Large intestine (tissue), 3 donors: Measurements from ENCODE around the gene WEE2. TPM values are rescaled to one million over a fixed set of nuclear protein-coding genes. Genes with fewer than 3 reads are reported as not detected.
"Not testable (repeated sequence)": the region's sequence is repeated elsewhere in the genome, so short reads cannot be mapped to it uniquely, and the experiment has no call there.

Experiments used
- DNase-seq, 2 donors: peaks; one replicate each; pipeline versions ENCODE4 v3.0.0 to v3.0.0-alpha.2; 2013
- H3K27ac ChIP-seq: one replicate; pipeline ENCODE4 v1.5.1; 2013; ENCODE audit warnings: low read length
- H3K27me3 ChIP-seq: 2 replicates; pipeline ENCODE4 v1.6.1; 2013; ENCODE audit warnings: low read length; ENCODE audit not compliant: control insufficient read depth, insufficient read depth
- H3K36me3 ChIP-seq: 2 replicates; pipeline ENCODE4 v1.6.1; 2013; ENCODE audit warnings: low read length; ENCODE audit not compliant: control insufficient read depth, insufficient read depth
- H3K4me1 ChIP-seq: one replicate; pipeline ENCODE4 v1.6.1; 2013; ENCODE audit warnings: low read length; ENCODE audit not compliant: control insufficient read depth, insufficient read depth
- H3K4me3 ChIP-seq: one replicate; pipeline ENCODE4 v1.5.1; 2013; ENCODE audit warnings: low read length
- H3K9me3 ChIP-seq: one replicate; pipeline ENCODE4 v1.6.1; 2013; ENCODE audit warnings: mild to moderate bottlenecking, low read depth, low read length, moderate library complexity; ENCODE audit not compliant: control insufficient read depth
- WGBS: methylation state at CpG from one replicate; pipeline ENCODE4 v1.1.5; 2013; ENCODE audit warnings: low lambda C conversion rate; ENCODE audit not compliant: insufficient coverage; 5-methylcytosine and 5-hydroxymethylcytosine counted together
- polyA plus RNA-seq: library from polyadenylated mRNA; unstranded; fragments of 120-200 nt; gene quantifications from one replicate; pipeline ENCODE4 v1.2.1, GENCODE V29; 2013

WEE2 gene
- polyA plus RNA-seq, 1 donor = 5.1 TPM

DNA sequence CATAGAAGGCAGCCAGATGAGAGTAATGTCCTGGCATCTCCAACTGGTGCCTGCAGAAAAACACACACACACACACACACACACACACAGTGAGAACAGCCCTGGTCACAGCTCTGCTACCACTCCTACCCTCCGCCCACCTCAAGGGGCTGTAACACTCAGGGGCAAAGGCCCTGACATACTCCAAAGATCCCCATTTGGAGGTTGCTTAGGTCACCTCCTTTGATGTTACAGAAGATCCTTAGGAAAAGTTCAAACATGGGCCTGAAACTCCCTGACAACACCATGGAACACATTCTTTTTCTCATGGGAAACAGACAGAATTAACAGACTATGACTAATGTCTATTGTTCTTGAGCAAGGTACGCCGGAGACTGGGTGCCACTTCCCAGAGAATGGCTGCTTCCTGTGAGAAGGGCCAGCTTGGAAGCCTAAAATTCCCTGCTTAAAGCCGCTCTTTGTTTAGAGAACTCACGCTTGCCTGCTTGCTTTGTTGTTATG is 33.9 kb upstream of the WEE2 start:
- WGBS = no CpG with 5 or more reads among the region's 5 CpGs
- Histone ChIP-seq H3K36me3 (peaks cover 29% of the 10 kb centered on the region), H3K9me3 (no peaks in the 10 kb centered on the region), H3K4me1 (peaks cover 3% of the 10 kb centered on the region), H3K4me3 (no peak overlapping the region), H3K27ac (no peak overlapping the region), H3K27me3 (no peaks in the 10 kb centered on the region)
- DNase-seq = peak in 1 of 2 donors; percentile 10

DNA sequence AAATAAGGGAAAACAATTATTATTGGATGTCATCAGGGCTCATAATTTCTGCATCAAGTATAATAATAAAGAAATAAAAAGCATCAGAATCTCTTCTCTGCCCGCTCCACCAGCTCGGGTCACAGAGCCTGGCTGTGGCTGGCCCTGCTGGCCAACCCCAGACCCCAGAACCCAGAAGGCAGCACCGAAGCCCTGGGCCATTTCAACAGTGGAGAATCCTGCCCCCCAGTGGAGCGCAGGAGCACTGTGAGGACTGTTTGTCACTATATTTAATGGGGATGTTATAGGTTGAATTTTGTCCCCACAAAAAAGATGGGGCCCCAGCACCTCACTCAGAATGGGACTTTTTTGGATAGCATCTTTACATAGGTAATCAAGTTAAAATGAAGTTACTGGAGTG is 33.5 kb upstream of the WEE2 start:
- peaks cover 3% of the 10 kb centered on the region for H3K4me1 ChIP-seq
- H3K27ac ChIP-seq = no peak overlapping the region
- DNase-seq = no peak
- WGBS = no CpG with 5 or more reads among the region's 4 CpGs
- H3K27me3 ChIP-seq = no peaks in the 10 kb centered on the region
- H3K4me3 ChIP-seq = no peak overlapping the region
- H3K36me3 ChIP-seq = peaks cover 29% of the 10 kb centered on the region
- no peaks in the 10 kb centered on the region for H3K9me3 ChIP-seq

DNA sequence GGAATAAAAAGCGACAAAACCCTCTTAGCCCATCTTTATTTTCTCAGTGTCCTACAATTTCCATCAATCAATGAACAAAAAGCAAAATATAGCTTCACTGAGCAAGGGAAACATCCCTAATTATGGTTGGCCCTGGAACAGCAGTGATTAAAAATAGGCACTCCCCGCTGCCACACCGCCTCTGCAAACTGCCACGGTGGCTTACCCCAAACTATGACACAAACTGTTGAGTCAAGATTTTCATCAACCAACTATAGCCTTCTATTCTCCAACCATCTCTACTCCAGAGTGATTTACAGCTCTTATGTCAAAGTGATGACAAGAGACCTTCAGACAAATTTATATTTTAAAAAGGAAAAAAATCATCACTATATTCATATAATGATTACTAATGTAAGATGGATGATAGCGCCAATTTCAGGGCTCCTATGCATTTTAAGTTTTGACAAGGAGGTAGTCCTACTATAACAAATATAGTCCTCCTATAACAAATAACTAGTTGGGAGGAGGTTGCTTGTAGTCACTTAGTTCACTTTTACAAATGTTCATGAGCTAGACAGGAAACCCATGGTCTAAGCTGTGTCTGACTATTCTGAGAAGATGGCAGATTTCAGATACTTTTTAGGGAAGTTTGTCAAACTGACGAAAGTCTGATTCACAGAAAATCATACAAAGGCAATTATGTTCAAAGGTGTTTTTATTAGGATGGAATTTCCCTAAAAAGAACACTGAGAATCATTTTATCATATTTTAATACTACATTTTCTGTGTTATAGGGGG is 32.5 kb upstream of the WEE2 start:
- 100% methylated on average over 2 of the region's 6 CpGs for WGBS
- H3K27me3 ChIP-seq = no peaks in the 10 kb centered on the region
- peaks cover 31% of the 10 kb centered on the region for H3K36me3 ChIP-seq
- no peak overlapping the region for H3K27ac ChIP-seq
- no peak overlapping the region for H3K4me3 ChIP-seq
- no peak for DNase-seq
- H3K9me3 ChIP-seq = no peaks in the 10 kb centered on the region
- peaks cover 3% of the 10 kb centered on the region for H3K4me1 ChIP-seq

DNA sequence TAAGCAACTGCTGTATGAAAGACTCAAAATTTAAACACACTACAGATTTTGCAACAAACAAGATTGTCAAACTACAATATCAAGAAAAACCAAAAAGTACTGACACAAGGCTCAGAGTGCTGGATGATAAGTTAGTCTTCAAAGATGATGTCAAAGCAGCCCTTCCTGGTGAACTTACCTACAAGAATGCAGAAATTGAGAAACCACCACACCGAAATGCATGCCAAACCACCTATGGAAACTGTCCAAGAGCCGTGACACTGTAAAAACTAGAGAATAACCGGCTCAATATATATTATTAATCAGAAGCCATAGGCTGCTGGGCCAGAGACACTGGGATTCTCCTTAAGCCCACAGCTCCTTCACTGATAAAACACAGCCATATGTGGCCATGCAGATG is 31.5 kb upstream of the WEE2 start:
- no peak overlapping the region for H3K27ac ChIP-seq
- peaks cover 3% of the 10 kb centered on the region for H3K4me1 ChIP-seq
- H3K27me3 ChIP-seq = no peaks in the 10 kb centered on the region
- H3K4me3 ChIP-seq = no peak overlapping the region
- no peaks in the 10 kb centered on the region for H3K9me3 ChIP-seq
- WGBS = no CpG with 5 or more reads among the region's 3 CpGs
- no peak for DNase-seq
- peaks cover 34% of the 10 kb centered on the region for H3K36me3 ChIP-seq

DNA sequence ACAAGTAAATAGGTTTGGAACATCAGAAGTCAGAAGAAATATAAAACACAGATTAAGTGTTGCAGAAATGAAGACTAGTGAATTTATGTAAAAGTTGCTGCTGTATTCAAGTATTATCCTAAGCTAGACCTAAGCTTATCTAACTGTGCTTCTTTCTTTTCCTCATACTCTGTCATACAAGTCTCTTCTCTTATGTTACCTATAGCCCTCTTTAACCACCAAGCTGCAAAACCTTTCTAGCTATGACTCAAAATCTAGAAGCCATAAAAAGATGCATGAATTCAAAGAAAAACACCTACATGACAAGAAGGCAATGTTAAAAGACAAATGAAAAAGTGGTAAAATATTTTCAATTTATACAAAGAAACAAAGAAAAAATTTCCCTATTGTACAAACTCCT is 29.1 kb upstream of the WEE2 start:
- H3K9me3 ChIP-seq = no peaks in the 10 kb centered on the region
- H3K36me3 ChIP-seq = peaks cover 34% of the 10 kb centered on the region
- no peaks in the 10 kb centered on the region for H3K27me3 ChIP-seq
- no peaks in the 10 kb centered on the region for H3K4me1 ChIP-seq
- H3K27ac ChIP-seq = no peak overlapping the region
- no peak overlapping the region for H3K4me3 ChIP-seq
- DNase-seq = no peak

DNA sequence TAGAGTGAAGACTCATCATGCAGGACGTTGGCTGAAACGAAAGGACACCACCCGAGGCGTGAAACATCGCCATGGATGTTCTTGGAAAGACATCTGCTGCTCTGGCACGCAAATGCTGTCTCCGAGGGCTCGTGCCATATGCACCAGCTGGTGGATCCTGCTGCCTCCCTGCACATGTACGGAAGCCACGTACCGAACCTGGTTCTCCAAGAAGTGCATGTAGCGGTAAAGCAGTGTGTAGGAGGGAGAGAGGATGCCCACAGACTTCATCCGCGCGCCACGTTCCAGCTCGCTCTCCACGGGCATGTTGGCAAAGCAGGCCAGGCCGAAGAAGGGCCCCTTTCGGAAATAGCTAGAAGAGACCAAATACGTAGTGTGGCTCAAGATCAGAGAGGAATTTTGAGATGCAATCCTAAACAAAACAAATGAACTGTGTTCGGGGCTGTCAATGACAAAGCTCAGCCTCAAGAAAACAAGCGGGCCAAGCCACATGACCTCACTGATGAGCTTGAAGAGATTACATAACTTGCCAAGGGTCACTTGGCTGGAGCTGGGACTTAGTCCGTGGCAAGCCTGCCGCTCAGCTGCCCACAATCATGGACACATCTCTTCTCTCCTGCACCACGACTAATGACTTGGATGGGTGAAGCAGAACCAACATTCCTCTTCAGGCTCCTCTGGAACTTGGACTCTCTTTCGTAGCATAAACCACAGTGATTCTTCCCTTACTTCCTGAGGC is 22.7 kb upstream of the WEE2 start:
- no peak for DNase-seq
- WGBS = 100% methylated on average over 1 of the region's 27 CpGs
- Histone ChIP-seq H3K4me3 (no peak overlapping the region), H3K4me1 (no peaks in the 10 kb centered on the region), H3K27ac (no peak overlapping the region), H3K9me3 (no peaks in the 10 kb centered on the region), H3K36me3 (peaks cover 44% of the 10 kb centered on the region), H3K27me3 (no peaks in the 10 kb centered on the region)

DNA sequence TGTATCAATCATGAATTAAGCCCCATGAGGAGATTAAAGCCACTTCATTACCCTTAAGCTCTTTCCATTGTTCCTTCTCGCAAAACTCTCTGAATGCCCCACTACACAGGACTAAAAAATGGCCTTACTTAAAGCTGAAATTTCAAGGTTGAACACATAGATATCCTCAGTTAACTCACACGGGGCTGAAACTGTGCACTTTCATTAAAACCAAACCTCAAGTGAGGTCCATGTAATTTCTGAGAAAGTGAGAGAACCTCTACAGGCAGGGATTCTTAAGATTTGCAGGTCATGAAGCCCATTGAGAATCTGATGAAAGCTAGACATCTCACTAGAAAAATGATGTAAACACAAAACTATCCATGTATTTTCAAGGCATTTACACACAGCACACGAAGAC is 22.1 kb upstream of the WEE2 start:
- Histone ChIP-seq H3K4me3 (no peak overlapping the region), H3K9me3 (no peaks in the 10 kb centered on the region), H3K27ac (no peak overlapping the region), H3K27me3 (no peaks in the 10 kb centered on the region), H3K36me3 (peaks cover 38% of the 10 kb centered on the region), H3K4me1 (no peaks in the 10 kb centered on the region)
- no peak for DNase-seq
- WGBS = no CpG with 5 or more reads among the region's 3 CpGs

DNA sequence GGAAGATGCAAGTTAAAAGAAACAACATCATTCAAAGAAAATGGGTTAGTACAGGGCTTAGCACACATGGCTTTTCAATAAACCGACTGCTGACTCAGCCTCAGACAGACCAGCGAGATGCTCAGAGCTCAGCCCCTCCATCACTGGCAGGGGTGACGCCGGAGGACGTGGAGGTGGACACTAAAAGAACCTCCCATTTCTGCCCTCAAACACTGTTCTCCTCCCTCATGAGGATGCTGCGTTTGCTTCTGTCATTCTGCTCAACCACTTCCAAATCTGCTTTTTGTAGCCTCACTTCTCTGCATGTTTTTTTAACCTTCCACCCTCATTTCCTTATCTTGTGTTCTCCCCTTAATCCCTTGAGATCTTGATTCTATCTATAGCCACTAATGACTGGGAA is 21.5 kb upstream of the WEE2 start:
- 67% methylated on average over 1 of the region's 6 CpGs for WGBS
- Histone ChIP-seq H3K9me3 (no peaks in the 10 kb centered on the region), H3K27me3 (no peaks in the 10 kb centered on the region), H3K4me3 (no peak overlapping the region), H3K36me3 (peaks cover 32% of the 10 kb centered on the region), H3K27ac (no peak overlapping the region), H3K4me1 (no peaks in the 10 kb centered on the region)
- DNase-seq = no peak

DNA sequence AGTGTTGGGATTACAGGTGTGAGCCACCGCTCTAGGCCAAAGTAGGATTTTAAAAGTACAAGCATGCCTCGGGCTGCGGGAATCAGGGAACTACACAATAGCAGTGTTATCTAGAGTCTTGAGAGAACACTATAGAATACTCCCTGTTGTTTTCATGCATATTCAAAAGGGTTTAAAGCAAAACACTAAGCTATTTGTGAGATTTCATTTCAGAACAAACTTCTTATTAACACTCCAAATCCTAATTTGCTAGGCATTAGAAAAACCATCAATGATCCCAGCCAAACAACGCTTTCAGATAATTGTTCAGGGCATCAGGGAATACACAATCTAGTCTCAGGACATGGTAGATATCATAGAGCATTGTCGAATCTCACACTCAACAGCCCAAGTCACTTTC is 20.1 kb upstream of the WEE2 start:
- Histone ChIP-seq H3K4me3 (no peak overlapping the region), H3K27me3 (no peaks in the 10 kb centered on the region), H3K36me3 (peaks cover 23% of the 10 kb centered on the region), H3K27ac (no peak overlapping the region), H3K9me3 (no peaks in the 10 kb centered on the region), H3K4me1 (no peaks in the 10 kb centered on the region)
- 100% methylated on average over 1 of the region's 5 CpGs for WGBS
- no peak for DNase-seq

DNA sequence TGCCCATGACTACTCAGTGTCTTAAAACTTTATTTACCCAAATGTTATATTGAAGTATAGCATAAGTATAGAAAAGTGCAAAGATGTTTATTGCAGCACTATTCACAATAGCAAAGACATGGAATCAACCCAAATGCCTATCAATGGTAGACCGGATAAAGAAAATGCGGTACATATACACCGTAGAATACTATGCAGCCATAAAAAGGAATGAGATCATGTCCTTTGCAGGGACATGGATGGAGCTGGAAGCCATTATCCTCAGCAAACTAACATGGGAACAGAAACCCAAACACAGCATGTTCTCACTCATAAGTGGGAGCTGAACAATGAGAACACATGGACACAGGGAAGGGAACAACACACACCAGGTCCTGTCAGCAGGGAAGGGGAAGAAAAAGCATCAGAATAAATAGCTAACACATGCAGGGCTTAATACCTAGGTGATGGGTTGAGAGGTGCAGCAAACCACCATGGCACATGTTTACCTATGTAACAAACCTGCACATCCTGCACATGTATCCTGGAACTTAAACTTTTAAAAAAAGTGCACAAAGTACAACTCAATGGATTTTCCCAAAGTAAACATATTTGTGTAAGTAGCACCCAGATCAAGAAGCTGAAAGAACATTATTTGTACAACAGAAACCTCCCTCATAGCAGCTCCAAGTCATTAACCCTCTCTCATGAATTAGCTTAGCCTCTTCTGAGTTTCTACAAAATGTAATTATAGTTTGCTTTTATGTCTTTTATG is 18.9 kb upstream of the WEE2 start:
- H3K27ac ChIP-seq, DNase-seq, H3K4me1 ChIP-seq, H3K9me3 ChIP-seq, H3K27me3 ChIP-seq, H3K4me3 ChIP-seq: not testable (repeated sequence)
- 100% methylated on average over 1 of the region's 3 CpGs for WGBS
- peaks cover 18% of the 10 kb centered on the region for H3K36me3 ChIP-seq
